Measurements from ENCODE around the gene IFNA13.
"Not testable (repeated sequence)": the region's sequence is repeated elsewhere in the genome, so short reads cannot be mapped to it uniquely, and the experiment has no call there.

Gene IFNA13

GRCh38 chr9:21367957-21368356 is at the start of gene IFNA13:
Gene IFNA13 (minus strand): TSS chr9:21368057. CDS start chr9:21368010, 47 bp downstream.
- no peak for DNase-seq (ENCODE audit: low read depth)

DNA sequence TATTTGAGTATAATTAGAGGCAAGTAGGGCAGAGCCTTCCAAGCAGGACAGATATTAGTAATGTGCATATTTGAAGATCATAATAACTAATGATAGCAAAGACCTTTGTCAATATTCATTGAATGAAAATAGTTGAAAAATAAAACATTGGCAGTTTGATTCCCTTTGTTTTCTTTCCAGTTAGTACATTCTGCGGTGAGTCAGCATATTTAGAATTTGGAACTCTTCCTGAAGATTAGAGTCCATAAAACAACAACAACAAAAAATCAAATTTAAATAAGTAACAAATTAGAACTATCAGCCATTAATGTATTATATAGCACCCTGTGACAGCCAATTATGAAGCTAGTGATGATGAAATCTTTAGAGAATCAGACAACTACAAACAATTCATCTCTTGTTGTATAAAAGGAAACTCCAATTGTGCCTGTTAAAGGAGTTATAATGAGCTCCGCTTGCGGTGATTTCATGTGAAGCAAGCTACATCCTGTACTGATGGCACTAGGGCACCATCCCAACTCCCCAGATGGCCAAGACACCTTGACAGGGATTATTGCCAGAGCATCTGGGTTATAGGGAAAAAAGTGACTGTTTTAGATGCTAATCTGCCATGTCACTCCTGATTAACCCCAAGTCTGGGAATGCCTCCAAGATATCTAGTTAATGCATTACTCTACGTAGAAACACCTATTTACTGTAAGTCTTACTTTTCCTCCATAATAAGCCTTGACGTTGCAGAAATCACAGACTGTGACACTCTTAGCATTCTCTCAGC is 47.8 kb upstream of the IFNA13 start:
- DNase-seq (ENCODE audit: low read depth) = peak; percentile 9

DNA sequence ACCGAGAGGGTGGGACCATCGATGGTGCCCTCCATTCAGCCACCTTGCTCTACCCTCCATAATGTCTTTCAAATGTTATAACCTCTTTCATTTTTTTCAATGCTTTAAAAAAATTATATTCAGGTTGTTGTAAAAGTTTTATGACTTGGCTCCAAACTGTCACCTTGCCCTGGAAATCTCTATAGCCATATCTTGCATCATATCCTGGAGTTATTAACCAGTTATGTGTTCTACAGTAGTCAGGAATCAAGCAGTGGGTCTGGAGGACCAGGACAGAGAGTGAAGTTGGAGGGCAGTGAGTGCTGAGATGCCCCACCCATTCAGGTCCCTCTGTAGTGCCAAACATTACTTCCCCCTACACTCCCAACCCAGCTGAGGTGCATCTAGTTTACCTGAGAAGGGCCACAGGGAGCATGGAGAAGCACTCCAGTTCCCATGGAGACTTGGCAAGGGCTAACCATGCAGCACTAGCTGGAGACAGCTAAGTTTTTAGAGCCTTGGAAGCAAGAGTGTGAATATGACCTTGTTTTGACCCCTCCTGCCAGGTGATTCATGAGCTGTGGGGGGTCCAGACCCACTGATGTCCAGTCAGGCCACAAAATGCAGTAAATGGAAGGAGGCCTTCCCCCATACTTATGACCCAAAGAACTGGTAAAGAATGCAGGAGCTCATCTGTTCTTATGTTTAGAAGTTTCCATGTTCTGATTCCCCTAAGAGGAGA is 46.5 kb upstream of the IFNA13 start:
- no peak for DNase-seq (ENCODE audit: low read depth)

GRCh38 chr9:21413624-21414023 is 45.8 kb upstream of the IFNA13 start:
- DNase-seq (ENCODE audit: low read depth) = no peak

GRCh38 chr9:21413151-21413550 is 45.3 kb upstream of the IFNA13 start:
- DNase-seq (ENCODE audit: low read depth) = no peak

DNA sequence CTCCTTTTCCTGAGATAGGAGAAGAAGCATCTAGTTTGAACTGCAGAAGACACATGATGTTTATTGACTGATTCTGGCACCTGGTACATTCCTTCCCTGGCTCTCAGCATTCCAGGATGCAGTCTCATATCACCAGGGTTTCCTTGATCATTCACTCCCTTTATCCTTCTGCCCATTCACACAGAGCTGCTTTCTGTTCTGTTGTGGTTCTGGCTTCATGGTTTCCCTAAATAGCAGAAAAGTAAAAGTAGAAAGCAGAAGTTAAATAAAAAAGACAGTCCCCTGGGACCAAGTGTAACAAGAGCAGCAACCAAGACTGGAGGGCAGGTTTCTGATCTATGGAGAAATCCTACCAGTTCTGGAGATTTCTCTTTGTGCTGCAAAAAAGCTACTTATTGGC is 44.2 kb upstream of the IFNA13 start:
- DNase-seq (ENCODE audit: low read depth) = no peak

GRCh38 chr9:21408817-21409216 is 41.0 kb upstream of the IFNA13 start, which contains the start of gene IFNA8:
Gene IFNA8 (plus strand): TSS chr9:21409117. CDS start chr9:21409177, 60 bp downstream.
- no peak for DNase-seq (ENCODE audit: low read depth)

- DNase-seq (ENCODE audit: low read depth) = no peak
Measured at GRCh38 chr9:21404146-21404545, 36.3 kb upstream of the IFNA13 start.

DNA sequence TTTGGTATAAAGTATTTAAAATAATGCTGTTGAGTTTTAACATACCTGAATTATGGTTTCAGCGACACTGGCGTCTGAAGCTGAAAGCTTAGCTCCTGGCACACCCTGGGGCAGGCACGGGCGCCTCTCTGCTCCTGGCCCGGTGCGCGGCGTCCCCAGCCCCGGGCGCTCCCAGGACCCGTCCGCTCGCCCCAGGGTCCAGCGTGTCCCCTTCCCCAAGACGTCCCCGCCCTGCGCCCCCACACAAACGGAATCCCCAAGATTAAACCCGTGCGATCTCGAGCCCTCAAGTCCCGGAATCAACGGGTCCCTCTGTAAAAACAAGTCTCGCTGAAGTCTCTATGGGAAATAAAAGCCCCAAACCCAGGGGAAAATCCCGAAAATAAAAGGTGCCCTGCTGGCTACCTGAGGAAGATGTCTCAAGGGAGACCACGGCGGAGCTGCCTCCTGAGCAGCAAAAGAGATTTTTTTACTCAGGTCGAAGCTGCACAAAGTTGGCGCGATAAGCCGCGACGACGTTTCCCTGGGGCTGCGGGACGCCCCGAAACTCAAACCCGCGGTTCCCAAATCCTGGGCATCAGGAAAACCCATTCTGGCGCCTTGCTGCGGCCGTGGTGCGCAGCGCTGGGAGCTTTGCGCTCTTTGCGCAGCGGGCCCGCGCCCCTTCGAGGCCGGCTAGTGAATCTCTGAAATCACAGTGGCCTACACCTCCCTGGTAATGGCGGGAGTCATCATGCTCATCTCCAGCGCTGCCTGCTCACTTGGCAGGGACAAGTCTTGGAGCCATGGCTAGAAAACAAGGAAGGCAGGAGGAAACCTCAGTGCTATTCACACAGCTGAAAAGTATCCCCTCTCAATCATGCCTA is 34.8 kb upstream of the IFNA13 start:
- no peak for DNase-seq (ENCODE audit: low read depth)

DNA sequence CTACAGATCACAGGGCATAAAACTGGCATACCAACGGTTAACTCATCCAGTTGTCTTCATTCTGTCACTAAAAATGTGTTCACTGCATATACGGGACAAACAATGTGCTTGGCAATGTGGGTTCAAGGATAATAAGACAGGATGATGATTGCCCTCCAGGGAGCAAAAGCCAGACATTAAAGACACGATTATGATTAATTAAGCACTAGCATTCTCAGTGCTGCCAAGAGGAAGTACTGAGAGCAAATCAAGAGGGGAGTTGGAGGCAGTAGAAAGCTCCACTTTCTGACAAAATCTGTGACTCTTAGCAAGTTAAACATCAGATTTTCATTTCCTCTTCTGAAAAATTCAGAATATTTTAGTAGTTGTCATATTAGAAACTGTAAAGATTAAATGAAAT is 32.1 kb upstream of the IFNA13 start:
- no peak for DNase-seq (ENCODE audit: low read depth)

- no peak for DNase-seq (ENCODE audit: low read depth)
Measured at GRCh38 chr9:21398955-21399489, 31.2 kb upstream of the IFNA13 start.

- DNase-seq (ENCODE audit: low read depth) = no peak
Measured at GRCh38 chr9:21395778-21396717, 28.2 kb upstream of the IFNA13 start.

- DNase-seq (ENCODE audit: low read depth) = no peak
Measured at GRCh38 chr9:21392270-21392669, 24.4 kb upstream of the IFNA13 start.

- DNase-seq (ENCODE audit: low read depth) = no peak
Measured at GRCh38 chr9:21385131-21385670, 17.3 kb upstream of the IFNA13 start, which contains the start of gene IFNA2. Gene IFNA2 (minus strand): TSS chr9:21385398. CDS start chr9:21385329, 69 bp downstream.

DNA sequence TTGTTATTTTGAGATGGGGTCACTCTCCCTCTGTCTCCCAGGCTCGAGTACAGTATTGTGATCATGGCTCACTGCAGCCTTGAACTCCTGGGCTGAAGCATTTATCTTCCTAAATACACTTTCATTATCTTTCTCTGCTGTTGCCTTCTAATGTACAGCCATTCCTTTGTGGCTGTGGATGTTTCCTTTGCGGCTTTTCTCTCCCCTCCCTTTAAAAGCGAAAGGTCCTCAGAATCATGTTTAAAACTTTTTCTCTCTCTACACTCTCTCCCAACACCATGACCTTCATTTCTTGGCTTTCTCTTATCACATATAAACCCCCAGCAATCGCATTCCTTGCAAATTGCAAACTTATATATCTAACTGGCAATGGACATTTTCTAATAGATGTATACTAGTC is 15.8 kb upstream of the IFNA13 start:
- no peak for DNase-seq (ENCODE audit: low read depth)

GRCh38 chr9:21381448-21382339 is 13.8 kb upstream of the IFNA13 start:
- DNase-seq (ENCODE audit: low read depth) = no peak

DNA sequence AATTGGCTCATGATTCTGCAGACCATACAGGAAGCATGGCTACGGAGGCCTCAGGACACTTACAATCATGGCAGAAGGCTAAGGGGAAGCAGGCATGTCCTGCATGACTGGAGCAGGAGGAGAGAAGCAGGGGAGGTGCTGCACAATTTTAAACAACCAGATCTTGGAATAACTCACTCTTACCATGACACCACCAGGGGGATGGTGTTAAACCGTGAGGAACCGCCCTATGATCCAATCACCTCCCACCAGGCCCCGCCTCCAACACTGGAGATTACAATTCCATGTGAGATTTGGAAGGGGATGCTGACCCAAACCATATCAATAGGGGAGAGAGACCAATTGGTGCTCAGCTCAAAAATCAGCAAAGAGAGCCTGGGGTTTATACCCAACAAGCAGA is 3.6 kb upstream of the IFNA13 start:
- DNase-seq (ENCODE audit: low read depth) = not testable (repeated sequence)

DNA sequence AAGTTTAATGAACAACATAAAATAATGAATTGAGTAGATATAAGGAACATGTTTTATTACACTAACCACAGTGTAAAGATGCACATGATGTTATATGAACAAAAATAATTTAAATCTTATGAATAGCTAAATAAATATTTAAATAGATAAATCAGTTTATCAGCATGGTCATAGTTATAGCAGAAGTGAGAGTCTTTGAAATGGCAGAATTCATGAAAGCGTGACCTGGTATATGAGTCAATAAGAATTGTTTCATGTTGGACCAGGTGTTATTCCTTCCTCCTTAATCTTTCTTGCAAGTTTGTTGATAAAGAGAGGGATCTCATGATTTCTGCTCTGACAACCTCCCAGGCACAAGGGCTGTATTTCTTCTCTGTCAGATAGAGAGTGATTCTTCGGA is 688 bp downstream of the IFNA13 start:
- DNase-seq (ENCODE audit: low read depth) = not testable (repeated sequence)

DNA sequence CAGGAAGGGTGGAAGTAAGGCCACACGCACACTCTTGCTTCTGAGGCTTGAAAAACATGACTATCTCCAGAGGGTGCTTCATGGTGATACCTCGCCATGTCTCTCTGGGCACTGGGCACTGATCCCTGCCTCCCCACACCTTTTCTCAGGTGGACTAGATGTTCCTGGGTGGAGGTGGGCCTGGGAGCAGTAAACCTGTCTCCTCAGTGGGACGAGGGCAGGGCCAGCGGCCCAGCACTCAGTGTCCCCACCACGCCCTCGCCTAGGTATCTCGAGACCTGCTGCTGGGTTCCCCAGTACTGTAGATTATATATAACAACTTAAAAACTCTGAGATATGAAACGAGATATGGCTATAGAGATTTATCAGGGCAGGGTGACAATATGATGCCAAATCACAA is 5.6 kb downstream of the IFNA13 start:
- no peak for DNase-seq (ENCODE audit: low read depth)
